HepG2 (cell line): ENCODE measurements around the gene RIMBP2. TPM values are rescaled to one million over a fixed set of nuclear protein-coding genes. Genes with fewer than 3 reads are reported as not detected.

Experiments used
- ATAC-seq: fragments of 200-7000 bp; cut with Tn5 transposase; 3 replicates; pipeline ENCODE4 v1.9.1; 2020; ENCODE audit warnings: mild to moderate bottlenecking, moderate library complexity
- BruUV-seq: library from RNA; stranded (reverse); fragments of 400-500 nt; replicated peaks from 2 replicates; lab custom pipeline; 2021; lab: Mats Ljungman, UMichigan
- CTCF ChIA-PET: fragments of 300-600 bp; formaldehyde crosslinking; extraction: SDS; loops from one replicate; lab custom pipeline; 2021; ENCODE audit warnings: low total read pairs, inconsistent platforms, low intra/inter-chr PET ratio; lab: Yijun Ruan, JAX
- POLR2A ChIA-PET: fragments of 350-600 bp; sonication (Branson Sonifier 250); formaldehyde crosslinking; loops from one replicate; lab custom pipeline; 2020; ENCODE audit warnings: antibody characterized with exemption, inconsistent platforms; lab: Yijun Ruan, JAX
- DNase-seq: peaks from one replicate; pipeline ENCODE4 v3.0.0-alpha.2; 2015; ENCODE audit warnings: low spot score
- FAIRE-seq: peaks from 3 replicates; lab custom pipeline; 2011; peaks lifted over from hg19 to GRCh38; lab: Jason Lieb, UNC
- H2AFZ ChIP-seq: one replicate; pipeline ENCODE4 v1.6.1; 2011; ENCODE audit warnings: low read length, inconsistent platforms
- H3K27ac ChIP-seq: fragments of 300-600 bp; 3 replicates; pipeline ENCODE4 v1.8.0; 2011; ENCODE audit warnings: mixed run types, mild to moderate bottlenecking, mixed read lengths, low read length, inconsistent platforms; ENCODE audit not compliant: insufficient read depth; ENCODE audit errors: extremely low read length
- H3K27me3 ChIP-seq, 2 experiments: fragments of 200-600 bp in 1 of 2; 2 replicates in 1 of 2; 3 replicates in 1 of 2; pipeline versions ENCODE4 v1.6.0 to v1.8.0; 2011; ENCODE audit warnings: low read length in 2 of 2, mild to moderate bottlenecking in 2 of 2, moderate library complexity in 2 of 2, inconsistent platforms in 1 of 2; ENCODE audit not compliant: insufficient read depth in 2 of 2, control insufficient read depth in 1 of 2
- H3K36me3 ChIP-seq, 2 experiments: fragments of 200-600 bp in 1 of 2; replicated peaks in 1 of 2; 2 replicates in 1 of 2; 3 replicates in 1 of 2; pipeline versions ENCODE4 v1.5.1 to v1.8.0; 2011; ENCODE audit warnings: low read length in 2 of 2, inconsistent platforms in 1 of 2; ENCODE audit not compliant: insufficient read depth in 2 of 2, control insufficient read depth in 1 of 2
- H3K4me1 ChIP-seq: 2 replicates; pipeline ENCODE4 v1.5.1; 2012; ENCODE audit warnings: low read length, inconsistent platforms; ENCODE audit not compliant: insufficient read depth
- H3K4me2 ChIP-seq: 2 replicates; pipeline ENCODE4 v1.6.0; 2011; ENCODE audit warnings: low read depth, low read length, inconsistent platforms
- H3K4me3 ChIP-seq, 3 experiments: fragments of 200-600 bp in 1 of 3; sonication (generic), shearing (Covaris generic) in 1 of 3; replicated peaks in 1 of 3; 2 replicates each; pipeline ENCODE4 v1.5.1; 2011 to 2016; ENCODE audit warnings: low read length in 3 of 3, inconsistent platforms in 2 of 3, low read depth in 2 of 3, mild to moderate bottlenecking in 2 of 3, control low read depth in 1 of 3, mixed read lengths in 1 of 3; ENCODE audit not compliant: insufficient read depth in 1 of 3
- H3K79me2 ChIP-seq: one replicate; pipeline ENCODE4 v1.6.1; 2011; ENCODE audit warnings: low read length, inconsistent platforms; ENCODE audit not compliant: insufficient read depth
- H3K9ac ChIP-seq: 2 replicates; pipeline ENCODE4 v1.6.0; 2011; ENCODE audit warnings: mild to moderate bottlenecking, low read depth, low read length, inconsistent platforms; ENCODE audit not compliant: insufficient read depth
- H3K9me3 ChIP-seq: 2 replicates; pipeline ENCODE4 v1.5.1; 2012; ENCODE audit warnings: mild to moderate bottlenecking, low read length
- H4K20me1 ChIP-seq: 2 replicates; pipeline ENCODE4 v1.6.0; 2011; ENCODE audit warnings: inconsistent platforms, mild to moderate bottlenecking, low read length, moderate library complexity; ENCODE audit not compliant: insufficient read depth
- CERS6 ChIP-seq: sonication (generic); formaldehyde crosslinking; IDR thresholded peaks from 2 replicates; pipeline ENCODE4 v1.5.0; 2020; ENCODE audit warnings: missing genetic modification reagents
- IRF1 ChIP-seq: sonication (generic); formaldehyde crosslinking; IDR thresholded peaks from 2 replicates; pipeline ENCODE4 v1.4.0; 2020; ENCODE audit warnings: low read depth, mild to moderate bottlenecking, missing genetic modification reagents
- MLXIP ChIP-seq: sonication (generic); formaldehyde crosslinking; IDR thresholded peaks from 2 replicates; pipeline ENCODE4 v1.9.0; 2021; ENCODE audit warnings: missing genetic modification reagents, borderline replicate concordance
- MTF2 ChIP-seq: sonication (generic); formaldehyde crosslinking; IDR thresholded peaks from 2 replicates; pipeline ENCODE4 v1.5.0; 2020; ENCODE audit warnings: missing genetic modification reagents, borderline replicate concordance
- SIX1 ChIP-seq: sonication (generic); formaldehyde crosslinking; IDR thresholded peaks from 2 replicates; pipeline ENCODE4 v1.4.0; 2020; ENCODE audit warnings: missing genetic modification reagents, borderline replicate concordance
- SOX13 ChIP-seq, 3 experiments: fragments of 450-650 bp in 1 of 3; sonication (generic) in 1 of 3; formaldehyde crosslinking in 1 of 3; IDR thresholded peaks in 2 of 3; conservative IDR thresholded peaks in 1 of 3; 2 replicates each; pipeline versions ENCODE4 v1.5.0 to v1.6.1; 2016 to 2020; ENCODE audit warnings: antibody characterized with exemption in 1 of 3, mild to moderate bottlenecking in 1 of 3, missing compliant biosample characterization in 1 of 3, missing genetic modification reagents in 1 of 3, moderate library complexity in 1 of 3
- STAG1 ChIP-seq: sonication (generic); formaldehyde crosslinking; IDR thresholded peaks from 2 replicates; pipeline ENCODE4 v1.4.0; 2020; ENCODE audit warnings: missing genetic modification reagents
- ZKSCAN5 ChIP-seq: sonication (generic); formaldehyde crosslinking; IDR thresholded peaks from 2 replicates; pipeline ENCODE4 v1.5.1; 2020; ENCODE audit warnings: mild to moderate bottlenecking, missing genetic modification reagents
- ZNF160 ChIP-seq: sonication (generic); formaldehyde crosslinking; IDR thresholded peaks from 2 replicates; pipeline ENCODE4 v1.8.0; 2022; ENCODE audit warnings: mild to moderate bottlenecking, inconsistent platforms, missing genetic modification reagents
- ZNF232 ChIP-seq: sonication (generic); formaldehyde crosslinking; IDR thresholded peaks from 2 replicates; pipeline ENCODE4 v1.4.0; 2020; ENCODE audit warnings: missing genetic modification reagents, borderline replicate concordance
- ZNF674 ChIP-seq: sonication (generic); formaldehyde crosslinking; IDR thresholded peaks from 2 replicates; pipeline ENCODE4 v1.5.0; 2020; ENCODE audit warnings: low read depth, mild to moderate bottlenecking, missing genetic modification reagents
- ZNF780A ChIP-seq: sonication (generic); formaldehyde crosslinking; IDR thresholded peaks from 2 replicates; pipeline ENCODE4 v1.8.0; 2022; ENCODE audit warnings: mild to moderate bottlenecking, missing genetic modification reagents, moderate library complexity
- ZNF782 ChIP-seq: sonication (generic); formaldehyde crosslinking; IDR thresholded peaks from 2 replicates; pipeline ENCODE4 v1.4.0; 2020; ENCODE audit warnings: missing genetic modification reagents, mild to moderate bottlenecking, borderline replicate concordance
- WGBS: methylation state at CpG from one replicate; pipeline ENCODE4 v1.1.6; 2017; ENCODE audit warnings: low lambda C conversion rate; 5-methylcytosine and 5-hydroxymethylcytosine counted together
- in situ Hi-C: cut with HindIII; loops from 2 replicates; pipeline ENCODE4 v1.10.0; 2017; ENCODE audit warnings: low pct_unique_long_range_greater_than_20kb; ENCODE audit not compliant: extremely low pct_ligation_motif_present
- intact Hi-C: fragments of 100-400 bp; cut with micrococcal nuclease; formaldehyde crosslinking; loops from one replicate; pipeline ENCODE4 v1.10.0; 2022; ENCODE audit not compliant: unreplicated experiment
- polyA plus RNA-seq, 8 experiments: library from polyadenylated mRNA; depleted of rRNA in 3 of 8; stranded (reverse) in 7 of 8; unstranded in 1 of 8; fragments of >200 nt; fragmentation: Illumina TruSeq in 4 of 8; extraction: Trizol in 4 of 8; gene quantifications; 2 replicates each; pipeline versions ENCODE4 v1.2.1 to v1.2.3, GENCODE V29; 2011 to 2016; ENCODE audit warnings: low read depth in 4 of 8, missing spikeins in 1 of 8, mixed read lengths in 1 of 8; ENCODE audit not compliant: insufficient read depth in 1 of 8
- total RNA-seq, 5 experiments: library from RNA; depleted of rRNA; stranded (reverse); fragments of >200 nt; fragmentation: Illumina TruSeq; extraction: Trizol; gene quantifications; 2 replicates each; pipeline ENCODE4 v1.2.3, GENCODE V29; 2016; ENCODE audit warnings: low read depth in 1 of 5
- TF ChIP-seq, protein P1 (sequence below): sonication (generic); formaldehyde crosslinking; IDR thresholded peaks from 2 replicates; pipeline ENCODE4 v1.4.0; 2020; ENCODE audit warnings: mild to moderate bottlenecking, missing genetic modification reagents, borderline replicate concordance
- TF ChIP-seq, protein P2 (sequence below): sonication (generic); formaldehyde crosslinking; IDR thresholded peaks from 2 replicates; pipeline ENCODE4 v1.8.1; 2023; ENCODE audit warnings: missing genetic modification reagents, mild to moderate bottlenecking, borderline replicate concordance

The RIMBP2 gene
- total and polyA plus RNA-seq, 2 of the 13 experiments (the other 11 are each of a cell fraction or from before 2014, with no cell fraction given), result 0.03 TPM; not detected in 1

DNA sequence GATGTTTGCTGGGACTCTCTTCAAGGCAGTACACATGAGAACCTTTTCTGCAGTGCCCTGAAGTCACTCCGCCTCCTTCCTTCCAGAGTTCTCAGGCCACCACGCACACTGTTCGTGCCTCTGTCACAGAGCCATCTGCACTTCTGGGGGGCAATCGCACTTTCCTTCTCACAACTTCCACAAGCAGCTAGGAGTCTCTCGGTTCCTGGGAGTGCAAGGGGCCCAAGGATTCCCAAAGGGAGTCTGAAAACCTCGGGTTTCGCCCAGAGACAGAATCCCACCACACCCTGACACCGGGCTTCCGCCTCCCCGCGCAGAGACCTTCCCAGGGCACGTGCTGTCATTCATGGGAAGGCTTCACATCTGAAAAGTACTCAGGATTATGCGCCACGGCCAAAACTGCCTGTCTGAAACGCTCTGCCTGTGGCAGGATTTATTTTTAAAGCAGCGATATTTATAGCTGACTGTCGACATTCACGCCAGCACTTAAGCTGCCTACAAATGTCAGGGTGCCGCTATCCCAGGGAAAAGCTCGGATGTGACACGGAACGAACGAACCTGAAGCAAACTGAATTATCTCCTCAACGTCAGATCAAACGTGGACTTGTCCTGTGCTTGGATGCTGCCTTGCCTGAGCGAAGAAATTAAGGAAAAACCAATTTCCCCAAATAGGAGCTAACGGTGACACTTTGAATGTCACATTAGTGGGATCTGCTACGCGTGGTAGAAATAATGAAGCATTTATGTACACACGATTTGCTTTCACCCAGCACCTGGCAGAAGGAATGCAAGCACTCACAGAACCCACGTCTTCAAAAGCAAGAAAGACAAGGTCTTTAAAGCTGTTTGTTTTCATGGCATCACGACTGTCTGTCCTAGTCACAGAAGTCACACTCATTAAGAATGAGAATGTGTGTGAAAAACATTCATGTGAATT is 224.4 kb downstream of the RIMBP2 start:
- intact Hi-C loops (no loop called here), in situ Hi-C loops (no loop called here)
- CTCF ChIA-PET, result no interaction called here
- FAIRE-seq (no peak), ATAC-seq (no peak), DNase-seq (no peak)
- Histone ChIP-seq H3K27ac (no peak overlapping the region), H3K9me3 (no peaks in the 10 kb centered on the region), H3K36me3 (no peaks in the 10 kb centered on the region), H3K27me3 (peaks cover 2 to 52% of the 10 kb centered on the region in 2 experiments), H3K4me3 (no peak overlapping the region), H4K20me1 (no peaks in the 10 kb centered on the region), H3K9ac (no peak overlapping the region), H2AFZ (no peak overlapping the region), H3K79me2 (no peaks in the 10 kb centered on the region), H3K4me2 (no peak overlapping the region), H3K4me1 (no peaks in the 10 kb centered on the region)
- POLR2A ChIA-PET, result no interaction called here
- WGBS, result 6% methylated on average over 27 of the region's 32 CpGs
- BruUV-seq, result no TSS peak
- TF ChIP-seq ZNF780A (CRISPR knock-in tag), result no peak
- no peak for TF ChIP-seq ZKSCAN5 (CRISPR knock-in tag)
- TF ChIP-seq ZNF782 (CRISPR knock-in tag), result no peak
- no peak for TF ChIP-seq STAG1 (CRISPR knock-in tag)
- no peak for TF ChIP-seq MTF2 (CRISPR knock-in tag)
- no peak for TF ChIP-seq SIX1 (CRISPR knock-in tag)
- TF ChIP-seq IRF1 (CRISPR knock-in tag), result no peak
- TF ChIP-seq MLXIP (CRISPR knock-in tag), result no peak
- no peak for TF ChIP-seq SOX13 (IDR thresholded peaks at IDR 0.05)
- TF ChIP-seq SOX13 (CRISPR knock-in tag; conservative IDR thresholded peaks at IDR 0.05 in 1 of 2, IDR thresholded peaks at IDR 0.05 in 1 of 2), result no peak
- no peak for TF ChIP-seq ZNF232 (CRISPR knock-in tag)
- TF ChIP-seq CERS6 (CRISPR knock-in tag), result no peak
- TF ChIP-seq, protein P1, sequence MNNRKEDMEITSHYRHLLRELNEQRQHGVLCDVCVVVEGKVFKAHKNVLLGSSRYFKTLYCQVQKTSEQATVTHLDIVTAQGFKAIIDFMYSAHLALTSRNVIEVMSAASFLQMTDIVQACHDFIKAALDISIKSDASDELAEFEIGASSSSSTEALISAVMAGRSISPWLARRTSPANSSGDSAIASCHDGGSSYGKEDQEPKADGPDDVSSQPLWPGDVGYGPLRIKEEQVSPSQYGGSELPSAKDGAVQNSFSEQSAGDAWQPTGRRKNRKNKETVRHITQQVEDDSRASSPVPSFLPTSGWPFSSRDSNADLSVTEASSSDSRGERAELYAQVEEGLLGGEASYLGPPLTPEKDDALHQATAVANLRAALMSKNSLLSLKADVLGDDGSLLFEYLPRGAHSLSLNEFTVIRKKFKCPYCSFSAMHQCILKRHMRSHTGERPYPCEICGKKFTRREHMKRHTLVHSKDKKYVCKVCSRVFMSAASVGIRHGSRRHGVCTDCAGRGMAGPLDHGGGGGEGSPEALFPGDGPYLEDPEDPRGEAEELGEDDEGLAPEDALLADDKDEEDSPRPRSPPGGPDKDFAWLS (CRISPR knock-in tag), result no peak
- TF ChIP-seq ZNF674 (CRISPR knock-in tag), result no peak
- no peak for TF ChIP-seq ZNF160 (CRISPR knock-in tag)
- TF ChIP-seq, protein P2, sequence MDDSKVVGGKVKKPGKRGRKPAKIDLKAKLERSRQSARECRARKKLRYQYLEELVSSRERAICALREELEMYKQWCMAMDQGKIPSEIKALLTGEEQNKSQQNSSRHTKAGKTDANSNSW, result no peak
